ENCODE measurements around the gene DYNC2H1.

DNA sequence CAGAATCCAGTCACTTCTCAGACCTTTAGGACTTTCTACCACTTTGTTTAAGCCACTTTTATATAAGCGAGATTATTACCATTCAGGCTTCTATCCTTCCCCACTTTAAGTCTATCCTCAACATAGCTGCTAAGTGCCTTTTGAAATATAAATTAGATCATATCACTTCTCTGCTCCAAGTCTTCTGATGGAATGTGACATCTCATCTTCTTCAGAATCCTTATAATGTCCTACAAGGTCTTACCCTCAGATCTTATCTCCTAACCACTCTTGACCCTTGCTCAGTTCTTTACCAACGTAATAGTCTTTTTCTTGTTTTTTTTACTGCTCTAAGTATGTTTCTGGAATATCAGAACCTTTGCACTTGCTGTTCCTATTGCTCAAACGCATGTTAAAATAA is 188.7 kb downstream of the DYNC2H1 start:
- TF ChIP-seq POLR2AphosphoS5 (IDR thresholded peaks at IDR 0.05) (no peak), POLR2A (IDR thresholded peaks at IDR 0.05) (no peak), CTCF (IDR thresholded peaks at IDR 0.05) (no peak)

Data from prostate gland (tissue), 2 donors.